Activated naive CD8-positive, alpha-beta T cell treated with anti-CD3 and anti-CD28 coated beads, Interleukin-2, amount 50 U/mL, for 24 hours (primary cell): Measurements from ENCODE around the gene CLSTN2.

Experiments used
- ATAC-seq: fragments of 150-1000 bp; cut with Tn5 transposase; one replicate; pipeline ENCODE4 v1.10.0; 2021
- DNase-seq: peaks from one replicate; pipeline ENCODE4 v3.0.0; 2021
- H3K27ac Mint-ChIP-seq: one replicate; pipeline ENCODE4 v1.8.0; 2021; ENCODE audit warnings: mild to moderate bottlenecking, mixed read lengths
- H3K27me3 Mint-ChIP-seq: one replicate; pipeline ENCODE4 v1.8.0; 2021; ENCODE audit warnings: mixed read lengths
- H3K36me3 Mint-ChIP-seq: one replicate; pipeline ENCODE4 v1.8.0; 2021; ENCODE audit warnings: low read depth, mixed read lengths
- H3K4me1 Mint-ChIP-seq: one replicate; pipeline ENCODE4 v1.8.0; 2021; ENCODE audit warnings: mixed read lengths
- H3K4me3 Mint-ChIP-seq: one replicate; pipeline ENCODE4 v1.8.0; 2021; ENCODE audit warnings: mild to moderate bottlenecking, moderate library complexity, mixed read lengths
- H3K9me3 Mint-ChIP-seq: one replicate; pipeline ENCODE4 v1.8.0; 2021; ENCODE audit warnings: mixed read lengths

The CLSTN2 gene

DNA sequence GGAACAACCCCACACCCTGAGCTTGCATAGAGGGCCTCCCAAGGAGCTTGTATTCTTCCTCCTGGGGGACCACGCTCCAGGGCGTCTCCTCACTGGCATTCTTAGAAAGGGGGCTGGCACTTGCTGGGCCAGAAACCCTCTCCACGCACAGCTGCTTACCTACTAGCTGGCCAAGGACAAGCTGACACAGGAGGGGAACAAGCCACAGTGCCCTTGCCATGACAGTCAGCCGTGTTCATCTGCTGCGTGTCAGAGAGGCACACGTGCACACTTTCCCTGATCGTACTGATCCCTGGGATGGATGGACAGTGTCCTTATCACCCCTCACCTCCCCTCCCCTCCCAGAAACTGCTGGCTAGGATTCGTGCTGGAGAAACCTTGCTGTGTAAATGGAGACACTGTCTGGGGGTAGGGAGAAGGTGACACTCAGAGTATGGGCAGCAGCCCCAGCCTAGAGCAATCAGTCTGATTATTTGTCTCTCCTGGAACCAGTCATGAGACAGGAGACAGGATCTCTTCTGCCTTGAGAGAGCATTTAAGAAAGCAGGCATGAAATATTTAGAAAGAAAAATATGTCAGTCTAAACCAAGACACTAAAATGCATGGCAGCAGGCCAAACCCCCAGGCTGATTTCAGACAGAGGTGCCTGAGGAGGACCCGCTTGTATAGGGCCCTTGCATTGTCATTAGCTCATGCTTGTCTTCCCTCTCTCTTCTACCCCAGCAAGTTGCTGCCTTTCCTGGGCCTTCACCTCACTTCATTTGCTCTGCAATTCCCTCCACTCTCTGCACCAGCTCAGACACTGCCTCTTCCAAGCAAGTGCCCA, 431.1 kb downstream of the CLSTN2 start:
- H3K4me1 Mint-ChIP-seq, result no peaks in the 10 kb centered on the region
- no peak overlapping the region for H3K27ac Mint-ChIP-seq
- H3K4me3 Mint-ChIP-seq, result no peak overlapping the region
- ATAC-seq, result peak; percentile 11
- no peaks in the 10 kb centered on the region for H3K36me3 Mint-ChIP-seq
- DNase-seq, result no peak
- H3K9me3 Mint-ChIP-seq, result no peaks in the 10 kb centered on the region
- H3K27me3 Mint-ChIP-seq, result no peaks in the 10 kb centered on the region

DNA sequence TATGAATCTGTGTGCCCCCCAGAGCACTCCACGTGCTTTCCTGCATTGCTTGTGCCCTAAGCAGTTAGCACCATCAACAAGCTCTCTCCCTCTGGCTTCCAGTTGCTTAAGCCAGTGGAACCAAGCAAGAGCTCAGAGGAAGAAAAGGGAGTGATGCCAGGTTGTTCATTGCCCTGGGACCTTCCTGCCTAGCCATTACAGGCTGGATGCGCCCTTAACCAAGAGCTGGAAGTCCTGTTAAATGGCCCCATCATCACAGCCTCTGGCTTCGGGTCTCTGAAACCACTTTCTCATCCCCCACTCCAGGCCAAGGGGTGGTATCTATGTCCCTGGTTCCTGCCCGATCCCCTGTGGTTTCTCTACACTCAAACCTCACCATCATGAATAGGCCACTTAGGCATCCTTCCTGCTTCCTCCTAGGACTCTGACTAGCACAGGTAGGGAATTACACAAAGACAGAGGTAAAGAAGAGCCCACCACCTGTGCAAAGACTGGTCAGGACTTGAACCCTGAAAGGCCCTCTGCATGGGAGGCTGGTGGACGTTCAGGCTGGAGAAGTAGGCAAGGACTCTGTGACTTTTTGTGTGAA, 433.3 kb downstream of the CLSTN2 start:
- ATAC-seq (no peak), DNase-seq (no peak)
- Mint-ChIP-seq H3K27ac (no peak overlapping the region), H3K36me3 (no peaks in the 10 kb centered on the region), H3K9me3 (no peaks in the 10 kb centered on the region), H3K4me3 (no peak overlapping the region), H3K27me3 (no peaks in the 10 kb centered on the region), H3K4me1 (no peaks in the 10 kb centered on the region)

DNA sequence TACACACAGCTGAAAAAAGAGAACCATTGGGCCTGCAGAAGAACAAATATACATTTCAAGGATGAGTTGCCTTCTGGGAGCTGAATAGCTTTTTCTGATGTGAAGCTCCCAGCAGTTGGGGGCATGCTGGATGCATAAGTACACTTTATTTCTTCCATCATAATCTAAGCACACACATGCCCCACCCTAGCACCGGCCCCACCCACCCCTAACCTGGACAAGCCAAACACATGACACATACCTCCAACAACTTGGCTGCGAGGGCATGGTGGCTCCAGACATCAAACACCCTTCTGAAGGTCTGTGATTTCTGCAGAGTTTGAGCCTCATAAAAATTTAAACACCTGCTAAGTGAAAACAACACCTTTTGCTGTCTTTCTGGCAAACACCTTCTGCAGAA, 435.7 kb downstream of the CLSTN2 start:
- H3K4me1 Mint-ChIP-seq, result no peaks in the 10 kb centered on the region
- no peak overlapping the region for H3K27ac Mint-ChIP-seq
- H3K4me3 Mint-ChIP-seq, result no peak overlapping the region
- H3K9me3 Mint-ChIP-seq, result no peaks in the 10 kb centered on the region
- no peaks in the 10 kb centered on the region for H3K36me3 Mint-ChIP-seq
- no peaks in the 10 kb centered on the region for H3K27me3 Mint-ChIP-seq
- no peak for ATAC-seq
- DNase-seq, result no peak

DNA sequence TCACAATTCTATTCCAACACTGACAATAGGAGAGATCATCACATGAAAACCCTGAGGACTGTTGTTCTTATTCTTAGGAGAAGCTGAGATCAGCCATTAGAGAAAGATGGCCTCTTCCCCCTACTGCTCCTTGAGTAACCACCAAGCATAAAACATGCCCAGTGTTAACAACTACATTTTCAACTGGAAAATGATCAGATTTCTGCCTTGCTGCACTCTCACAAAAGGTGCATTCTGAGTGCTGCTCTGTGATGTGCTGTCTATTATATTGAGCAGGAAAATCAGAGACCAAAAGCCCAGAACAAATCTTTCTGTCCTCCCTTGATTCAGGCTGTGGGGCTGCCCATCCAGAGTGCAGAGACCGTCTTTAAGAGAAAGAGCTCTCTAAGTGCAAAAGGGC, 438.2 kb downstream of the CLSTN2 start:
- Mint-ChIP-seq H3K36me3 (no peaks in the 10 kb centered on the region), H3K27ac (no peak overlapping the region), H3K4me1 (no peaks in the 10 kb centered on the region), H3K9me3 (no peaks in the 10 kb centered on the region), H3K27me3 (peaks cover 1% of the 10 kb centered on the region), H3K4me3 (no peak overlapping the region)
- ATAC-seq (no peak), DNase-seq (no peak)

DNA sequence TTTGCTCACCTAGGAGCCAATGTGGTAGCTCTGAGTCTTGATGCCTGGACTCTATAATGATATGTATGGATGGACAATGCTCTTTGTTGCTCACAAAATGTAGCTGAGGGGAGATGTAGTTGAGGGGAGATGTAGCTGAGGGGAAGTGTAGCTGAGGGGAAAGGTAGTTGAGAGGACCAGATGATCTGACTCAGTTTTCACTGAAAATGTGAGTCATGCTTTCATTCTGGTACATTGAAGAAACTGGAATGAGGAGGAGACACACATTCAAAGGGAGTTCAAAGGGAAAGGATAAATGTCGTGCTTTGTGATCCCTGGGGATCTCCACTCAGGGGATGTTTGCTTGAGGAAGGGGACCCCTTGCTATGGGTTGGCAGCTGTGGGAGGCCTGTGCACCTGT, 440.0 kb downstream of the CLSTN2 start:
- Mint-ChIP-seq H3K27me3 (peaks cover 1% of the 10 kb centered on the region), H3K4me3 (no peak overlapping the region), H3K36me3 (no peaks in the 10 kb centered on the region), H3K4me1 (no peaks in the 10 kb centered on the region), H3K27ac (no peak overlapping the region), H3K9me3 (no peaks in the 10 kb centered on the region)
- DNase-seq (no peak), ATAC-seq (peak; percentile 34)

DNA sequence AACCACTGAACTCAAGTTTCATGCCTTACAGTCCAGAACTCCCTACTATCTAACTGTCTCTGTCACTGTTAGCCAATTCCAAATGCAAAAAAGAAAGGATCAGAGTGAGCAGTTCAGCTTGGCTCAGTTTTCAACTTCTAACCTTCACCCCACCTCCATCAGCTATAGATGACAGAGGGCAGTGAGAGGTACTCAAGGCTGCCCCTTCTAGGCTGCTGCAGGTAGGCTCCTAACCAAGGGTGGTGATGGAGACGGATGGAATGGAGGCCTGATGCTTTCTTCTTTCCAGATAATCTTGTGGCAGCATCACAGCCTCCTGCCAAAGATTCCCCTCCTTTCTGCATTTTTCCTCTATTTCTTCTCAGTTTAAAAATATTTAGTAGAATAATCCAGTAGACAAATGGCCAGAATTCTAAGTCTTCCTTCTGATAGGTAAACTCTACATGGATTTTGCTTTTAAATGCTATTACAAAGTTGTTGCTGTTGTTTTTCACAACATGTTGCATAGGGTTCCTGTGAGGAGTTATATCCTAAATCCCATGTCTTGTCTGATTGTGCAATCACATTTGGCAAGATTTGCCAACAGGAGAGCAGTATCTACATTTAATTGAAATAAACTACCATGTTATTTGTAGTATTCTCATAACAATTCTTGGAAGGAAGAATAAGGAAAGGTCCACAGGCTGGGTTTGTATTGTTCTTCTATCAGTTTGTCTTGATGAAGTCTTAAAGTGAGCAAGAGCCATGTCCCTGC, 441.3 kb downstream of the CLSTN2 start:
- Mint-ChIP-seq H3K27ac (no peak overlapping the region), H3K4me3 (no peak overlapping the region), H3K27me3 (peaks cover 1% of the 10 kb centered on the region), H3K36me3 (no peaks in the 10 kb centered on the region), H3K4me1 (no peaks in the 10 kb centered on the region), H3K9me3 (no peaks in the 10 kb centered on the region)
- no peak for ATAC-seq
- no peak for DNase-seq

DNA sequence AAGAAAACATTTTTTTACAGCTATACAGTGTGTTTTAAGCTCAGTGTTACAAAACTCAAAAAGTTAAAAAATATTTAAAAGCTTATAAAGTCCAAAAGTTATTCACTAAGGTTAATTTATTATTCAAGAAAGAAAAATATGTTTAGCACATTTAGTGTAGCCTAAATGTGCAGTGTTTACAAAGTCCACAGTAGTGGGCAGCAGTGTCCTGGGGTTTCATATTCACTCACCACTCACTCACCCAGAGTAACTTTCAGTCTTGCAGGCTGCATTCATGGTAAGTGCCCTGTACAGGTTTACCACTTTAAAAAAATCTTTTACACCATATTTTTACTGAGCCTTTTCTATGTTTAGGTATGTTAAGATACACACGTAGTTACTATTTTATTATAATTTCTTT, 442.7 kb downstream of the CLSTN2 start:
- H3K36me3 Mint-ChIP-seq, result no peaks in the 10 kb centered on the region
- no peaks in the 10 kb centered on the region for H3K9me3 Mint-ChIP-seq
- H3K4me3 Mint-ChIP-seq, result no peak overlapping the region
- ATAC-seq (no peak), DNase-seq (no peak)
- H3K27me3 Mint-ChIP-seq, result peaks cover 1% of the 10 kb centered on the region
- H3K4me1 Mint-ChIP-seq, result no peaks in the 10 kb centered on the region
- no peak overlapping the region for H3K27ac Mint-ChIP-seq

DNA sequence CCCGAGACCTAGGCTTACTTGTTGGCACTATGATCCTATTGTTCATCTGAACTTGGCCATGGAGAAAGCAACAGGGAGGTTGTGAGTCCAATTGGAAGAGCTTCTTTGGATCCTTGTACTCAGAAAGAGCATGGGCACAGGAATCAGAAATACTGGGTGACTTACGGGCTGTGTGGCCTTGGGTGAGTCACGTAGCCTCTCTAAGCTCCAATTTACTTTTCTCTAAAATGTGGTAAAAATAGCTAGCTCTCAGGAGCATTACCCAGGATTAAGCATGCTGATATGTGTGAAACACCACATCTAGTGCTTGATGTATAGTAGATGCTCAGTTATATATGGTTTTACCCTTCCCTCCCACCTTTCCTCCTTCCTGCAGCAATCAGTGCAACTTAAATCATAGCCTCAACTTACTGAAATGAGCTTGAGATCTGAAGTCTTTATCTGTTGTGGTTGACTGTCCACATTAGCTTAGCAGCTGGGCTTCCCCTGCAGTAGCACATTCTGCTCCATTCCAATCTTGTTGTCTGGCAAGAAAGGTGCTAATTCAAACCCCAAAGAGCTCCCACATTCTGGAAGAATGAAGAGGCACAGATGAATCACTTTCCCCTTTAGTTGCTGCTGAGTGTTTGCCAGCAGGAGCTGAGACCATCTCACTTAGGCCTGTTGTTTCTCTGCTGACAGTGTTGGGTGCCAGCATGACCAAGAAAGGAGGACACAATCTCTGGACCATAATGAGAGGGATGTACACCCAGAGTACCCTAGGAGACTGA, 443.8 kb downstream of the CLSTN2 start:
- ATAC-seq (no peak), DNase-seq (no peak)
- no peaks in the 10 kb centered on the region for H3K4me1 Mint-ChIP-seq
- no peak overlapping the region for H3K27ac Mint-ChIP-seq
- peaks cover 1% of the 10 kb centered on the region for H3K27me3 Mint-ChIP-seq
- no peak overlapping the region for H3K4me3 Mint-ChIP-seq
- no peaks in the 10 kb centered on the region for H3K36me3 Mint-ChIP-seq
- H3K9me3 Mint-ChIP-seq, result no peaks in the 10 kb centered on the region

DNA sequence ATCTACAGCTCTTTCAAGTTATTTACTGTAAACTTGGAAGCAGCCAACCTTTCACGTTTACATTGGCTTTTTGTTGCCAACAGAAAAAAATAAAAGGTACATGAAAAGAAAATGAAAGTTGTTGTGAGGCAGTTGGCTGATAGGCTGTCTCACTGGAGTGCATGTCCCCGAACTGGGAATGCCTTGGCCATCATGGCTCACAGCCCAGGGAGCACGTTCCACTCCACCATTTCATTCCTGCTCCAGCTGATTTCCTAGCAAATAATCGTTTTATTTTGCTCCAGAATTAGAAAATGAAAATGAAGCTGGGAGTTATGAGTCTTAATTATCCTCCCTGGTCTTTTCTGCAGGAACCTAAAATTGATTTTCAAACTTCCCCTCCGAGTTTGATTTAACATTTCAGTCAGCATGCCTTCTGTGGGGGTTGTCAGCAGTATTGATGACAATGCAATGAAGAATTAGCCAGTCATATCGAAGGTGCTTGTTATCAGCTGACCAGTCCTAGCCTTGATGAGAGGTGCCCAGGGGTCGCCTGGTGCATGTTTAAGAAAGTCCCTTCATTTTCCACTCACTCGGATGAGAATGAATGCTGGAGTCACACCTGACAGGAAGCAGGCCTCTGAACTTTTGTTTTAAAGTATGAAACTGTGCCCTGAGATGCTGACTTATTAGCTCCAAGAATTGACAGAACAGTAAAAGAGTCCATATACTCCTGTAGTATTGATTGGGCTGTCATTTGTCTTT, 449.2 kb downstream of the CLSTN2 start:
- Mint-ChIP-seq H3K27ac (no peak overlapping the region), H3K36me3 (no peaks in the 10 kb centered on the region), H3K9me3 (no peaks in the 10 kb centered on the region), H3K27me3 (no peaks in the 10 kb centered on the region), H3K4me3 (no peak overlapping the region), H3K4me1 (no peaks in the 10 kb centered on the region)
- no peak for ATAC-seq
- no peak for DNase-seq

DNA sequence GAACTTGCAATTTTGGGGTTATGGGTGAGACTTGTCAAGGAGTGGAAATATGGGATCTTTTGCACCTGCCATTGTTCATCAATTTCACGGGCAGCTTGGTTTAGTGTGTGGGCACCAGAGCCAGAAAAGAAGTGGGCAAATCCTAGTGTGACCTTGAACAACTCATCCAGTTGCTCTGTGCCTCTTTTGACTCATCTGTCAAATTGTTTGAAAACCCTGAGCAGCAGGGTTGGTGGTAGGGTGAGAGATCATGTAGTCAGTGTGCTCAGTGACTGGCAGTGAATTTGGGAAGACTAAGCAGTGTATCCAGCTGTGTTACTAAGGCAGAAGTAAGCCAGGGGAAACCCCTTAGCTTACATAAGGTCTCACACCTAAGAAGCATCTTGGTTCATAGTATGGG, 449.9 kb downstream of the CLSTN2 start:
- H3K27ac Mint-ChIP-seq, result no peak overlapping the region
- DNase-seq (no peak), ATAC-seq (no peak)
- H3K9me3 Mint-ChIP-seq, result no peaks in the 10 kb centered on the region
- no peaks in the 10 kb centered on the region for H3K4me1 Mint-ChIP-seq
- no peaks in the 10 kb centered on the region for H3K27me3 Mint-ChIP-seq
- H3K36me3 Mint-ChIP-seq, result no peaks in the 10 kb centered on the region
- no peak overlapping the region for H3K4me3 Mint-ChIP-seq

DNA sequence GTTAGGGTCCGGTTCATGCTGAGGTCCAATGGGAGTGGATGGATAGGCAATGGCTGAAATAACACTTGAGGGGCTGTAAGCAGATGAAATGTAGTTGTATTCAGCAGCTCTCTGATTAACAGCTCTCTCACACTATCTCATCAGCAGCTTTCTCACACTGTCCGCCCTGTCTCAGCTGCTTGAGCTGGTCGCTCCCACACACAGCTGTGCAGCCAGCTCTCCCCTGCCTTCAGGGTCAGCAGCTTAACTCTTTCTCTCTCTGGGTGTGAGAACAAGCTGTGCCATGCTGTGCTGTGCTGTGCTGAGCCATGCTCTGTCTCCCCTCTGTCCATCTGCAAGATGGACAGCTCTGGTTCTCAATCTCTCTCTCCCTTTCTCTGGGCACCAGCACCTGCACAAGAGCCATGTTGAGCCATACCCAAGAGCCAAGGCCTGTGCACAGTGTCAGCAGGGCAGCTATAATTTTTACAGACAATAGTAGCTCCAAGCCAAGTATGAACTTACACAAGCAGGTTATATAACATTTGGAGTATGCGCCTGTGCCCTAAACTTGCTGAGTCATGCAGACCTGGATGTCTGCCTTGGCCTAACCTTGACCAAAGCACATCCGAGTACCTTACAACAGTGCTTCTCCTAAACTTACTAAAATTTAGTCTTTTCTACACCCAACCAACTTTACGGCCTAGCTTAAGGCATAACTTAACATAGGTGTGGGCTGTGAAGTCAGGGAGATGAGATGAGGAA, 451.5 kb downstream of the CLSTN2 start:
- H3K4me3 Mint-ChIP-seq, result no peak overlapping the region
- ATAC-seq (no peak), DNase-seq (no peak)
- H3K27me3 Mint-ChIP-seq, result peaks cover 4% of the 10 kb centered on the region
- H3K9me3 Mint-ChIP-seq, result no peaks in the 10 kb centered on the region
- H3K4me1 Mint-ChIP-seq, result no peaks in the 10 kb centered on the region
- no peaks in the 10 kb centered on the region for H3K36me3 Mint-ChIP-seq
- no peak overlapping the region for H3K27ac Mint-ChIP-seq

DNA sequence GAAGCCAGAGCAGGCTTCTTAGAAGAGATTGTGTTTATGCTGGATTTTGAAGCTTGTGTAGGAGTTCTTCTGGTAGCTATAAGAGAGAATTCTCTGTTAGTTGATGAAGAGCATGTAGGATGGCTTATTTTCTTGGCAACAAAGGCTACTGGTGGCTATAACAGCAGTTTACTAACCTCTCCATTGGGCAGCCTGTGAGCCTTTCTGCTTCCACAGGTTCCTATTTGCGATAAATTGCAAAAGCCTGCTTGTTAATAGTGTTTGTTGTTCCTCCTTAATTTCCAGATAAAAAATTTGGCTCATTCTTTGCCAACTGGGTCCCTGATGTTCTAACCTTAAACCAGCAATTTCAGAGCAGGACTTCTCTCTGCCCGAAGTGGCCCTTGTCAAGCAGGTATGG, 452.3 kb downstream of the CLSTN2 start:
- H3K4me1 Mint-ChIP-seq, result no peaks in the 10 kb centered on the region
- no peak for ATAC-seq

DNA sequence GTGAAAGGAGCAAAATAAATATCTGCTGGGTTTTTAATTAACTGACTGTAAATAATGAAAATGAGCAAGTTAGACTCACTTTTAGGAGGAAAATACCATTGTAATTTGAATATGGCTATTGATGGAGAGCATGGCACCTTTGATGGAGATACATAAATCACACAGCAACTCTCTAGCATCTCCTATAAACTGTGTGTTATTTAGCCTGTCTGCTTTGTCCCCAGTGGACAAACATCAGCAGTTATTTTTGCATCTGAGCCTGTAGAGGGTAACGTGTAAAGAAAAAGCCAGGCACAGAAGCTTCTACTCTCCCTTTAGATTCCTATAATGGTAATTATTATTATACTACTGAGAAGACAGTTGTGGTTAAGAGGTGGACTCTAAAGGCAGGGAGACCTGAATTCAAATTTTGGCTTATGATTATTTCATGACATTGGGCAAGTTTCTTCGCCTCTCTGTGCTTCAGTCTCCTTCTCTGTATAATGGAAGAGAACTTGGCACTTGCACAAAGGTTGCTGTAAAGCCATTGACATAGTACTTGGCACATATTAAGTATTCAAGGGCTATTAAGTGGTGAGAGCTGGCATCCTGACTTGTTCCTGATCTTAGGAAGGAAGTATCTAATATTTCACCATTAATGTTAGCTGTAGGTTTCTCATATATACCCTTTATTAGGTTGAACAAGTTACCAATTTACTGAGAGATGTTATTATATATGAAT, 453.4 kb downstream of the CLSTN2 start:
- DNase-seq (no peak), ATAC-seq (no peak)
- Mint-ChIP-seq H3K9me3 (no peaks in the 10 kb centered on the region), H3K36me3 (no peaks in the 10 kb centered on the region), H3K4me3 (no peak overlapping the region), H3K27me3 (peaks cover 6% of the 10 kb centered on the region), H3K27ac (no peak overlapping the region), H3K4me1 (no peaks in the 10 kb centered on the region)

More for the DNA sequence above, 452.3 kb downstream of the CLSTN2 start:
- Mint-ChIP-seq H3K27me3 (peaks cover 4% of the 10 kb centered on the region), H3K36me3 (no peaks in the 10 kb centered on the region), H3K27ac (no peak overlapping the region), H3K4me3 (no peak overlapping the region), H3K9me3 (no peaks in the 10 kb centered on the region)
- no peak for DNase-seq
